Mucosa of stomach (tissue), 1 donor: ENCODE measurements around the gene RASSF7.
A peak's percentile ranks its signal among the peaks of the same experiment; 100 is the strongest.

Experiments used
- H3K27me3 ChIP-seq: one replicate; pipeline ENCODE4 v1.7.0; 2013; ENCODE audit warnings: mild to moderate bottlenecking, low read length; ENCODE audit not compliant: control insufficient read depth, insufficient read depth
- H3K36me3 ChIP-seq: one replicate; pipeline ENCODE4 v1.7.0; 2013; ENCODE audit warnings: low read length; ENCODE audit not compliant: control insufficient read depth, insufficient read depth
- H3K4me1 ChIP-seq: one replicate; pipeline ENCODE4 v1.7.0; 2013; ENCODE audit warnings: mild to moderate bottlenecking, low read length; ENCODE audit not compliant: control insufficient read depth, insufficient read depth
- H3K4me3 ChIP-seq: one replicate; pipeline ENCODE4 v1.7.0; 2013; ENCODE audit warnings: low read length
- H3K9ac ChIP-seq: one replicate; pipeline ENCODE4 v1.7.0; 2013; ENCODE audit warnings: mild to moderate bottlenecking, low read length, moderate library complexity
- H3K9me3 ChIP-seq: one replicate; pipeline ENCODE4 v1.7.0; 2013; ENCODE audit warnings: mild to moderate bottlenecking, low read length, moderate library complexity; ENCODE audit not compliant: control insufficient read depth
- donor health status: Pancreatic carcinoma.

RASSF7 gene

DNA sequence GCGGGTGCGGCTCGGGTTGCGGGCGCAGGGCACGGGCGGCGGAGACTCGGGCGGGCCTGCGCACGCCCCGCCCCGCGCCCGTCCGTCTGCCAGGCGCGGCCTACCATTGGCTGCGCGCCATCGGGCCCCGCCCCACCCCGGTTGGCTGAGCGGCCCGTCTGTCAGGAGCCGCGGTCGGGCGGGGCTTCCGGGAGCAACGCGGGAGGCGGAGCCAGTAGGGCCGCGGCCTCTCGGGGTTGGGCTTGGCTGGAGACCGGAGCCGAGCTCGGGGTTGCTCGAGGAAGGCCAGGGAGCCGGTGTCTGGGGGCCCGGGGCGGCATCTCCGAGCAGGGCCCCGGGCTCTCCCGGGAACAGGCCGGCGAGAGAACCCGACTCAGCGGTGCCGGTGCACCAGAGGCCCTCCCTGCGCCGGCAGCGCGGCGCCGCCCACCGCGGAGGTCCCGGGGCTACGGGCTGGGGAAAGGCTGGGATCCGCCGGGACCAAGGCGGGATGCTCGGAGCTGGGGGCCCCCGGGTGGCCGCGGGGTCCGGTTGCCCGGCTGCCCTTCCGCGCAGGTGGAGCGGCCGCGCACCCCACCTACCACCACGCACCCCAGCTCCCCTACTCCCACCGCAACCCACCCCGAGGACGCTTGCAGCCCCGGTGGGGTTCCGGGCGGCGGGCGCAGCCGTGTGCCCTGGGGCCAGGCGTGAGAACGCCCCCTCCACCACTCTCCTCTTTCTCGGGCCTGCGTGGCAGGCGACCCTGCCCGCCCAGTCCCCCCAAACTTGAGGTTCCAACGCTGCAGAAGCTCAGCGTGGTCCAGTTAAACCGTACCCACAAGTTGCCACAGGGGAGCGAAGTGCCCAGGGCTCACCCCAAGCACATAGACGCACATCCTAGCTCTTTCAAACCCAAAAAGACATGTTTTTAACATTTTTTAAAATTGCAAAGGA is 25.0 kb upstream of the RASSF7 start, which contains the start of gene HRAS:
TSS of gene HRAS (minus strand) at position 58 of the 936 bp plus-strand sequence.
- H3K4me3 ChIP-seq: peak within 1 kb of the TSS; percentile 41
- peaks cover 6% of the 10 kb centered on the region for H3K27me3 ChIP-seq
- H3K9me3 ChIP-seq: no peaks in the 10 kb centered on the region
- peaks cover 37% of the 10 kb centered on the region for H3K4me1 ChIP-seq
- peaks cover 13% of the 10 kb centered on the region for H3K36me3 ChIP-seq
- peak within 1 kb of the TSS; percentile 64 for H3K9ac ChIP-seq

DNA sequence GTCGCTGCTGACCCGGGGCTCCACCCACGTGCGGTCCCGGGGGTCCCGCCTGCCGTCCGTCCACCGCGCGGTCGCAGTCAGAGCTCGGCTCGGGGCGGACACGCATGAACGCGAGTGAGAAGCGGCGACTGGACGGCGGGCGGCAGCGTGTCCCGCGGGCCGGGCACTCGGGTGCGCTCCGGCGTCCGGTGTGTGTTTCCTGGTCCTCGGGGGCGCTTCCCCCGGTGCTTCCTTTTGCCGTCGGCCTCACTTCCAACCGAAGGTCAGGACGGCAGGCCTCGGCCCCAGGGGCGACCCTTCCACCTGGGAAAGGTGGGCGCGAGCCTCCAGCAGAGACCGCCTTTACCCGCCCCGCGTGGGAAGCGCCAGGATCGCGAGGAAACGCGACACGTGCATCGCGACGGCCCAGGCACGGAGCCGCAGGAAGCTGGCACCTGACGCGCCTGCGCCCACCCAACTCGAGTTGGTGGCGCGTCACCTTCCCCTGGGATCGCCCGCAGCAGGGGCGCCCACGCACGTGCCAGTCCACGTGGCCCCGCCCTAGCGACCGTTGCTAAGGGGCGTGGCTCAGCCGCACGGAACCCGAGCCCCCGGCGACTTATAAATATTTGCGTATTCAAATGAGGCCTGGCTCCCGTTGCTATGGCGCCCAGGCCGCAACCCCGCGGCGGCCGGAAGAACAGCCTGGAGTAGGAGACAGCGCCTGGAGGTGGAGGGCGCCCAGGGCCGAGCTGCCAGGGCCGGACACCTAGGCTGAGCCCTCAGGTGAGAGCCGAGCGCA is 23.7 kb upstream of the RASSF7 start, which contains the start of gene LRRC56:
TSS of gene LRRC56 (plus strand) at position 687 of the 781 bp plus-strand sequence. CDS start 3,158 bp downstream, outside the sequence.
- peaks cover 37% of the 10 kb centered on the region for H3K4me1 ChIP-seq
- peak within 1 kb of the TSS; percentile 11 for H3K4me3 ChIP-seq
- peaks cover 6% of the 10 kb centered on the region for H3K27me3 ChIP-seq
- H3K9me3 ChIP-seq: no peaks in the 10 kb centered on the region
- H3K36me3 ChIP-seq: peaks cover 8% of the 10 kb centered on the region
- H3K9ac ChIP-seq: peak within 1 kb of the TSS; percentile 31

DNA sequence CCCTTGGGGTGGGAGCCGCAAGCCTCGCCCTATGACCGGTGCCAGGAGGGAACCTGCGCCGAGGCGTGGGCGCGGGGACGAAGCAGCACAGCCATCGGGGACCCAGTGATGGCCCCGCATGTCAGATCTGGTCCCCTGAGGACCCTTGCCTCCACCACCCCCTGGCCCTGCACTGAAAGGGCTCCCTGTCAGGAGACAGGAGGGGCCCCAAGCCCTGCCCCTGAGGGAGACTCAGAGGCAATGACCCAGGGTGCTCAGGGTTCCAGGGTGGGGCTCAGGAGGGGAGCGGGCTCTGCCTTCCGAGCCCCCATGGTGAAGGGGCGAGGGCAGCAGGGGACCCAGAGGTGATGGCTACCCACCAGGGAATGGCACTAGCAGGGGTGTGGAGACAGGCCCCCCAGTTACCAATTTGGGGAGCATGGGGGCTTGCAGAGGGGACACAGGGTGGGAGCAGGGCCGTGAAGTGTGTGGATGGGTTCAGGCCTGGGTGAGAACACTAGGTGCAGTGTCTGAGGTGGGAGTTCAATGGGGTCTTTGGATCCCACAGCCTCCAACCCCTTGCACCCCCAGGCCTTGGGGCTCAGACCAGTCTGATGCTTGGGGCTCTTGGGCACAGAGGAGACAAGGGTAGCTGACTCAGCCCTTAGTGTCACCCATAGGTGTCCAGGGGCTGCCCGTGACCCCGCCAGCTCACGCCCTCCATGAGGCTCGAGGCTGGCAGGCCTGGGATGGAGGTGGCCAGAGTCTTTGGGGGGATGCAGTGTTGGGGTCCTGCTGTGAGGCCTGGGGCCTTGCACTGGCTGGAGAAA is 22.9 kb upstream of the RASSF7 start:
- peak overlapping the region; percentile 11 for H3K4me3 ChIP-seq
- H3K9me3 ChIP-seq: no peaks in the 10 kb centered on the region
- peaks cover 5% of the 10 kb centered on the region for H3K36me3 ChIP-seq
- H3K4me1 ChIP-seq: peaks cover 33% of the 10 kb centered on the region
- H3K27me3 ChIP-seq: peaks cover 6% of the 10 kb centered on the region
- H3K9ac ChIP-seq: peak overlapping the region; percentile 31

DNA sequence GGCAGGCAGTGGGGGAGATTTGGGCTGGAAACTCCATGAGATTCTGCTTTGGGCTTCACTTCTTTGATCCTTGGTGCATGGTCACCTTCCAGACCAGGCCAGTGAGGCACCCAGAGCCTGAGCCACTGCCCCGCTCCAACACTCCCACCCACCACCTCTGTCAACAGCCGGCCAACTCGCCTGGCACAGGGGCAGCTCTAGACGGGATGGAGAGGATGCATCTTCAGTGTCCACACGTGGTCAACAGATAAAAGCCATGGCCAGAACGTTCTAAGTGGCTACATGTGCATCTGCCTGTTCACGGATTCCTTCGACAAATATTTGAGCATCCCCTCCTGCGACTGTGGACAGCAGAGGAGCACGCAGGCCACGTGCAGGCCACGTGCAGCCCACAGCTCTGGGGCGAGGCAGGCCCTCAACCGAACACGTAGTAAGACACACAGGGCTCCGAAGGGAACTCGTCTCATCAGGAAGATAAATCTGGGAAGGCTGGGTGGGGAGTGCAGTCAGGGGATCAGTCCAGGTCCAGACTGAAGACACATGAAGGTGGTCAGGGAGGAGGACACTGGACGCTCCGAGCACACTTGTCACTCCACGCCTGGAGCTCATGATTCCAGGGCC is 22.2 kb upstream of the RASSF7 start:
- peaks cover 6% of the 10 kb centered on the region for H3K27me3 ChIP-seq
- H3K9me3 ChIP-seq: no peaks in the 10 kb centered on the region
- no peak overlapping the region for H3K4me3 ChIP-seq
- H3K4me1 ChIP-seq: peaks cover 30% of the 10 kb centered on the region
- H3K36me3 ChIP-seq: peaks cover 2% of the 10 kb centered on the region
- H3K9ac ChIP-seq: no peak overlapping the region

DNA sequence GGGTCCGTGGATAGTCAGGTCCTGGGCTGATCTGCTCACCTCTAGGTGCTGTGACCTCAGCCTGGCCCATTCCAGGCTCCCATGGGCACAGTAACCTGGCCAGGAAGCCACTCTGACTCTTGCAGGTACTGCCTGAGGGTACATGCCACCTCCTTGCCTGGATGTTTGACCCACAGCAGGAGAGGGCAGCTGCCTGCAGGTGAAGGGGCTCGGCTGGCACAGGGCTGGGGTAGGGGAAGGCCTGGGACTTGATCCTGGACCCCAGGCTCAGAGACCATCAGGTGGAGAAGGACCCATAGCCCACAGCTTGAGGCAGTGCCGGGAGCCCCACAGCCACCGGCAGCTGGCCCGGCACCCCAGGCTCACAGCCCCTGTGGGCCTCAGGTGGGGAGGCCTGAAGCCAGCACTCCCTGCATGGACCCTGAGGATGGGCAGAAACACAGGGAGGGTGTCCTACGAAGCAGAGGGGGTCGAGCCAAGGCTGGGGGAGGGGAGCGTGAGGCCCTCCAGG is 20.7 kb upstream of the RASSF7 start:
- Histone ChIP-seq H3K9me3 (no peaks in the 10 kb centered on the region), H3K27me3 (peaks cover 6% of the 10 kb centered on the region), H3K36me3 (no peaks in the 10 kb centered on the region), H3K9ac (no peak overlapping the region), H3K4me1 (peaks cover 30% of the 10 kb centered on the region), H3K4me3 (no peak overlapping the region)

DNA sequence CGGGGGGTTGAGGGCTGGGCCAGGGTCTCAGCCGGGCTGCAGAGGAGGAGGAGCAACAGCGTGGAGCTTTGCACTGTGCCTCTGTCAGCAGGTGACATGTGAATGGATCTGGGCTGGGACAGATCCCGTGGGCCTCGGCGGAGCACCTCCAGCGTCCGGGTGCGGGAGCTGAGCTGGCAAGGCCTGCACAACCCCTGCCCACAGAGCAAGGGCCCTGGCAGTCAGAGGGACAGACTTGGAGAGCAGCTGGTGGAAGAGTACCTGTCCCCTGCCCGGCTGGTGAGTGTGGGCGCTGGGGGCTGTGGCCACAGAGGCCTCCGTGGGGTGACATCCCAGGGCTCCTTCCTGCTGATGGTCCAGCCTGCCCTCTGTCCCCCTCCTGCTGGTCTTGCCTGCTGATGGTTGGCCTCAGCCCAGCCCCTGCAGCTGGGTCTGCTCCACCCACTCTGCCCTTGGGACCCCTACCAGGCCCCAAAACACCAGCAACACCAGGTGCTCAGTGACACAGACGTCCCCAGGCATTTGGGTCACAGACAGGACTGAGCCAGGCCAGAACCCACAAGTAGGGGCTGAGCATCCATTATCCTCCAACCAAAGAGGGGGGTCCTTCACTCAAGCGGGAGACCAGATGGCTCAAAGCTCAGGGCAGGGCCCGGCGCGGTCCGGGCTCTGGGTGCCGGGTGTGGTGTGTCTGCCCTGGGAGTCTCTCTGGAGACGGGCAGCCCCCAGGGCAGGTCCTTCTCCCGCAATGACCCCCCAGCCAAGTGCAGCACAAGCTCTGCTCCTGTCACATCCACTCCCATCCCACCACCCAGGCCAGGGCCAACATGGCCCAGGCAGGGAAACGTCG is 20.0 kb upstream of the RASSF7 start:
- H3K9ac ChIP-seq: no peak overlapping the region
- H3K27me3 ChIP-seq: peaks cover 6% of the 10 kb centered on the region
- H3K36me3 ChIP-seq: no peaks in the 10 kb centered on the region
- H3K4me3 ChIP-seq: no peak overlapping the region
- H3K9me3 ChIP-seq: no peaks in the 10 kb centered on the region
- H3K4me1 ChIP-seq: peaks cover 31% of the 10 kb centered on the region

DNA sequence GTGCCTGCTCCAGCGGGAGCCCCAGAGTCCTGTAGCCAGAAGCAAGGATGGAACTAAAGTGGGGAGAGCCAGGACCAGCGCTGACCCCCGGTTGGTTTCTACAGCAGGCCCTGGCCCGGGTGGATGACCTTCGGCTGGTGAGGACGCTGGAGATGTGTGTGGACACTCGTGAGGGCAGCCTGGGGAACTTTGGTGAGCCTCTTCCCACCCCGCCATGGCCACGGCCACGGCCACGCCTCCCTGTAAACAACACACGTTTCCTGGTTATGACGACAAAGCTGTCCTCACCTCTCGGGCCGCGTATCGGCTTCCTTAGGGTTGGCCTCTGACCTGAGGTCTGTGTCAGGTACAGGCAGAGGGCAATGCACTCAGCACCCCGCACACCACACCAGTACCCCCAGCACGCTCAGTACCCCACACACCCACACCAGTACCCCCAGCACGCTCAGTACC is 19.3 kb upstream of the RASSF7 start:
- Histone ChIP-seq H3K9me3 (no peaks in the 10 kb centered on the region), H3K4me3 (no peak overlapping the region), H3K4me1 (peaks cover 27% of the 10 kb centered on the region), H3K9ac (no peak overlapping the region), H3K27me3 (peaks cover 6% of the 10 kb centered on the region), H3K36me3 (no peaks in the 10 kb centered on the region)

DNA sequence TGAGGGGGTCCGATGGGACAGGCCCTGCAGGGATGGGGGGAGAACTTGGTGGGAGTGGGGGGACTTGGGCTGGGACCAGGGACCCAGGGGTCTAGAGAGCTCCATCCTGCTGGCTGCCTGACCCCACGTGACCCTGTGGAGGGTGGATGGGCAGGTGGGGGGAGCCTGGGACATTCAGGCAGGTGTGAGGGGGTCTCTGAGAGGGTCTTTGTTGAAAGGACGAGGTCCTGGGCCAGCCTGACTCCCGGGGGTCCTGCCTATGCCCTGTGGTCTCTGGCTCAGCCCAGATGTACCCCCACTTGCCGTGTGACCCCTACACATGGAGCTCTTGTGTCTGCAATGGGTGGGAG is 16.0 kb upstream of the RASSF7 start:
- no peaks in the 10 kb centered on the region for H3K27me3 ChIP-seq
- H3K9me3 ChIP-seq: no peaks in the 10 kb centered on the region
- no peak overlapping the region for H3K4me3 ChIP-seq
- no peak overlapping the region for H3K9ac ChIP-seq
- H3K4me1 ChIP-seq: peaks cover 13% of the 10 kb centered on the region
- no peaks in the 10 kb centered on the region for H3K36me3 ChIP-seq

DNA sequence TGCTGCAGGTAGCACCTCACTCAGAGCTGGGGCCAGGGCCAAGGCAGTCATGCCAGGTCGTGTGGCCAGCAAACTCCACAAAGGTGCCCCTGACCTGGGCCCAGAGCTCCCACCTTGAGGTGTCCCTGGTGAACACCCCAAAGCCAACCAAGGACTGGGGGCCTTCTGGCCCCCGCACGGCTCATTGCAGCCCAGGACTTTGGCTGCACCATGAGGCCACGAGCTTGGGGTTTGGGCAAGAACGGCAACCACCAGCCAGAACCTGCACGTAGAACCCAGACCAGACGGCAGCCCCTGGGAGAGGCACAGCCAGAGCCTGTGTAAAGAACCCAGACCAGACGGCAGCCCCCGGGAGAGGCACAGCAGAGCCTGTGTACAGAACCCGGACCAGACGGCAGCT is 15.6 kb upstream of the RASSF7 start:
- Histone ChIP-seq H3K4me3 (no peak overlapping the region), H3K9me3 (no peaks in the 10 kb centered on the region), H3K4me1 (peaks cover 13% of the 10 kb centered on the region), H3K27me3 (no peaks in the 10 kb centered on the region), H3K9ac (no peak overlapping the region), H3K36me3 (no peaks in the 10 kb centered on the region)

DNA sequence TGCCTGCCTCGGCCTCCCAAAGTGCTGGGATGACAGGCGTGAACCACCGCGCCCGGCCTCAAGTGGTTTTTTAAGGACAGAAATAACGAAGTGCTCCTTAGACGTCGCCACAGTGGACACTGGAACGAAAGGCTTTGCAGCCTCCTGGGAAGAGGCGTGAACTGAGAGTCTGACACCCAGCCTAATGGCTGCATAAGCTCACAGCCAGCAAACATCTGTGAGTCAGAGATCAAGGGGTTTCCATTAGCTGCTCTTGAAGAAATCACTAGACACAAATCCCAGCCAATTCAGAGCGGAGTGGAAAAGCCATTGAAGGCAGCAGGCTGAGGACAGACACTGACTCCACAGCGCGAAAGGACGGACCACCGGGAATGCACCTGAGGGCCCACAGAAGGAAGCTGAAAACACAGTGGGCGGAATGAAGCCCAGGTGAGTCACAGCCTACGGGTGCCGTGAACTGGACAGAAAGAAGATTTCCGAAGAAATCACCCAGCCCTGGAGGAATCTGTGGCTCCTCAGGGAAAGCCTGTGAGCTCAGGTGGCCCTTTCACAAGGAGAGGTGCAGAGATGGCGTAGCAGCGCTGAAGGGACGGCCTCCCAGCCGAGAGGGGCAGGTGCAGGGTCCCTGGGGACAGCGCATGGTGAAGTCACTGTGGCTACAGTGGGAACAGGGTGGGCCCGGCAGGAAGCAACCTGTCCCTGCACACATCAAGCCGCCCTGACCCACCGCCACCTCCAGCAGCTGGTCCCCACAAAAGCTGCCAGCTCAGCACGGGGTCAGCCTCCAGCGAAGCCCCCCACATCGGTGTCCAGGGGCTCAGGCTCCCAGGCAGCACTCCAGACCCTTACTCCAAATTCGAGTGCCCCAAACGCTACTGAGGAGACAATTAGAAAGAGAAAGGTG is 11.8 kb upstream of the RASSF7 start:
- H3K9me3 ChIP-seq: no peaks in the 10 kb centered on the region
- no peak overlapping the region for H3K4me3 ChIP-seq
- peaks cover 16% of the 10 kb centered on the region for H3K4me1 ChIP-seq
- no peaks in the 10 kb centered on the region for H3K36me3 ChIP-seq
- no peak overlapping the region for H3K9ac ChIP-seq
- peaks cover 10% of the 10 kb centered on the region for H3K27me3 ChIP-seq
